Measurements from ENCODE around the gene IL1RL1.

Gene IL1RL1

GRCh38 chr2:102310964-102311640 is at the start of gene IL1RL1:
Gene IL1RL1 (plus strand): TSS chr2:102311563. CDS start chr2:102338265, 26,702 bp downstream.
- DNase-seq, result peak; percentile 51

DNA sequence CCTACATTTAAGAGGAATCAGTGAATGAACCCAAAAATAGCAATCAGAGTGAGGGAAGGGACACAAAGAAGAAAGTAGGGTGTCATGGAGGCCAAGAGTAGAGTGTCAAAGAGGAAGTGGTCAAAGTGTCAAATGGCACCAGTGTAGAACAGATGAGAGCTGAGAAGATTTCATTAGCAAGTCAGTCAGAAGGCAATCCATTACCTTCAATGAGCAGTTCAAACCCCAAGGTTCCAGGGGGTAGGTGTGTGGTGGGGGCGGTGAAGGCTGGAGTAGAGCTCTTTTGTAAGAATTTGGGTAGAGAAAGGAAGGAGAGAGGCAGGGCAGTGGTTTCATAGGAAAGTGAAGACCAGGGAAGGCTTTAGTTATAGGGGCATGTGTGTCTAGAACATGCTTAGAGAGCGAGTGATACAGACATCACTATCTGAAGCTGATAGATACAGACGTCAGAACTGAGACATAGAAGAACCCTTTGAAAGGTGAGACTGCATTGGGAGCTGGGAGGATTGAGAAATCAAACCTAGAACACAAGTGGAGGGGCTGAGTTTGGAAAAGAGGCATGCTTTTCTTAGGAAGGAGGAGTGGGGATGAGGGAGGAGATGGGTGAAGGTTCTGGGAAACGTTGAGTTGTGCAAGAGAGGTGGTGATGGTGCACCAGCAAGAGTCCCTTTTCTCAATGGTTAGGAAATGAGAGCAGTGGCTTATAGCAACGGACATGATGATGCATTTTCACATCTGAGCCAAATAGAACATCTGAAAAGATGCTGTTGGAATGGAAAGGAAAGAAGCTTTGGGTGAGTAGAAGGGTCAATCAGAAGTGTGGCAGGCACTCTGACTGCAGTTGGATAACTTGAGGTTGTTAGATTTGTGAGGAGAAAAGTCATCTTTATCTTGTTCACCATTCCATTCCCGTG is 48.9 kb upstream of the IL1RL1 start:
- DNase-seq, result peak; percentile 70

- no peak for DNase-seq
Measured at GRCh38 chr2:102264952-102265351, 46.4 kb upstream of the IL1RL1 start.

DNA sequence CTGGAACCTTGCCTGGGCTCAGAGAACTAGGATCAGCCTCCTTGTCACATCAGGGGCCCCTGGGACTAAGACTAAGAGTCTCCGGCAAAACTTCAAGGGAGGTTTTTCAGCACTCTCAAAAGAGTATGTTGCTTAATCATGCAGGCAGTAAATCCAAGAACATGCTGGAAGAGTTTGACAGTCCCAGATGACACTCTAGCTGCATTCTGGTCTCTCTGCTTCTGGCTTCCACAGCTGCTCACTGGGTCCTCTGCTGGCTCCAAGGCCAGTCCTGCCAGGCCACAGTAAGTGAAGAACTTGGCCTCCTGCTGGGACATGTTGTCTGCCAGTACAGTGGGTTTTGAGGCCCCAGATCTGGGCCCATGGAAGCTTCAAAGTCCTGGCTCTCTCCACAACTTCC is 45.2 kb upstream of the IL1RL1 start:
- DNase-seq, result peak; percentile 64

DNA sequence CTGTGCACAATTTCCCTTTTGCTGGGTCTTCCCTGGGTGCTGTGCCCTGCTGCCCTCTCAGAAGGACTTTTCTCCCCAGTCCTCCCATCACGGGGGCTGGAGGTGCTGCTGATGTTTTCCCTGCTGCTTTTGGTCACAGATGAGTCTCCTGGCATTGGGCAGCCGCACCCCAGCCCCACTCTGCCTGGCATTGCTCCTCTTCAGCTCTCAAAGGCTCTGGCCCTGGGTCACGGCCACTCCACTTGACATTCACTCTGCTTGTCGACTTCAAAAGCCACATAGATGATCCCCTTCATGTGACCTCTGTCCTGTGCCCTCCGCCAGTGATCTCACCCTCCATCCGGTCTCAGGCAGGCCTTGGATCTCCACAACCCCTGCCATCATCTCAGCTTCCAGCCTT is 43.6 kb upstream of the IL1RL1 start:
- no peak for DNase-seq

- peak; percentile 18 for DNase-seq
Measured at GRCh38 chr2:102268510-102269199, 42.7 kb upstream of the IL1RL1 start.

DNA sequence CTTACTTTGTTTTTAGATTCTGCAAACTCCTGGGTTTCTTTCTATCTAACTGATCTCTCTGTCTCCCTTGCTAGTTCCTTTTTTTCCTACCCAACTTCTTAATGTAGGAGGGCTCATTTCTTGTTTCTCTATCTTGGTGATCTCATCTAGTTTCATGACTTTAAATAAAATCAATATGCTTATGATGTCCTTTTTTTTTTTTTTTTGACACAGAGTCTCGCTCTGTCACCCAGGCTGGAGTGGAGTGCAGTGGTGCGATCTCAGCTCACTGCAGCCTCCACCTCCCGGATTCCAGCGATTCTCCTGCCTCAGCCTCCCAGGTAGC is 42.2 kb upstream of the IL1RL1 start:
- peak; percentile 81 for DNase-seq

GRCh38 chr2:102271844-102272243 is 39.5 kb upstream of the IL1RL1 start:
- DNase-seq, result no peak

GRCh38 chr2:102273619-102274211 is 37.6 kb upstream of the IL1RL1 start:
- no peak for DNase-seq

- no peak for DNase-seq
Measured at GRCh38 chr2:102276549-102277201, 34.7 kb upstream of the IL1RL1 start.

- no peak for DNase-seq
Measured at GRCh38 chr2:102277202-102277700, 34.1 kb upstream of the IL1RL1 start.

GRCh38 chr2:102278720-102279390 is 32.5 kb upstream of the IL1RL1 start:
- DNase-seq, result peak; percentile 67

DNA sequence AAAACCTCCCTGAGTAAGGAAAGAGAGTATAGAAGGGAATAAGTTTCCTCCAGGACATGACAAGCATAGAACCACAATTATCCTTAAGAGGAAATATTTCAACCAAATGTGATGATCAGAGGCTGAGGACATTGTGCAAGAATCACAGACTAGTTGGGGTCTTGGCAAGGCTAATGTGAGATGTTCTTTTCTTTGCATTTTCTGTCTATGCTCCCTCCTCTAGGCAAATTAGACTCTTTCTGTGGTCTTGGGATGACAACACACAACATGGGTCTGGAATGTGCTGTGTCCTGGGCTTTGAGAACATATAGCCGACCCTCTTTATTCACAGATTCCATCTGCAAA is 32.0 kb upstream of the IL1RL1 start:
- no peak for DNase-seq

GRCh38 chr2:102282678-102283091 is 28.7 kb upstream of the IL1RL1 start:
- DNase-seq, result peak; percentile 78

- DNase-seq, result peak; percentile 80
Measured at GRCh38 chr2:102283996-102284395, 27.4 kb upstream of the IL1RL1 start.

- no peak for DNase-seq
Measured at GRCh38 chr2:102284611-102285010, 26.8 kb upstream of the IL1RL1 start.

DNA sequence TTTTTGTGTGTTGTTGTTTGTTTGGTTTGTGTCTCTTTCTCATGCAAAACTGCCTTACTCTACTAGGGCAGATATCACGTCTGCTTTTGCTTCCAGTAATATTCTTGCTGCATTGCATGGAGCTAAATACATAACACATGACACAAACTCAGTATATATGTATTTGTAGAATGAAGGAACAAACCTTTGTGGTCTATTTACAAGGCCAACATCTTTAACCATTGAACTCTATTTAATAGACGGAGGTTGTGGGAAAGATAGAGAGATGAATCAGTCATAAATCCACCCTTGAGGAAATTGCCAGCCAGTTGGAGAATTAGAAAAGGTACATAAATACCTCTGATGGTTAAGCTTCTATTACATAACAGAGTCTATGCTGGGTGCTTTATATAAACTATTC is 26.0 kb upstream of the IL1RL1 start:
- no peak for DNase-seq

- DNase-seq, result no peak
Measured at GRCh38 chr2:102286041-102286440, 25.3 kb upstream of the IL1RL1 start.

DNA sequence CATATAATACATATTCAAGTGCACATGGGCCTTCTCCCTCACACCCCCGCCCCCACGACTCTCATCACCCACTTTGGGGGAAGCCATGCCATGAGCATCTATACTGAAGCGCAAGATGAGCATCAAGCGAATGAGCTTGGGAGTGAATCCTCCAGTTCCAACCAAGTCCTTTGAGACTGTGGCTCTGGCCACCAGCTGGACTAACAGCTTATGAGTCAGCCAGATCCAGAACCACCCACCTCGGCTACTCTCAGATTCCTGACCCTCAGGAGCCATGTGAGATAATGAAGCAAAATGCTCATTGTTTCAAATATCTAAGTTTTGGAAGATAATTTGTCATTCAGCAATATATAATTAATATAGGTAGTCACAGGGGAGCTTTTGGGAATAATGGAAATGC is 22.2 kb upstream of the IL1RL1 start:
- DNase-seq, result no peak

DNA sequence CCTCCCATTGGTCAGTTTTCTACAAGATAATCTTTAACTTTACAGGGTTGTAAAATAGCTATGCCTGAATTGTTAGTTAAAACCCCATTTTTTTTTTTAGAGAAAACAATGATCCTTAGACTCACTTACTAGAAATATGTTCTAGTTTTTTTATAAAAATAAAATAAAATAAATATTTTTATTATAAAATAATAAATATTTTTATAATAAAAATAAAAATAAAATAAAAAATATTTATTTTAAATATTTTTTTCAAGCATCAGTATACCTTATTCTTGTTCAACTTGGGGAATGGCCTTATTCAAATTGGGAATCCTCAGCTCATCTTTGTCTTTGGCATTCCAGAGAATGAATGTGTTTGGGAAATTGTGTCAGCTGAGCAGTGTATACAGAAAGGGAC is 20.8 kb upstream of the IL1RL1 start:
- DNase-seq, result no peak

GRCh38 chr2:102291319-102292075 is 19.9 kb upstream of the IL1RL1 start:
- DNase-seq, result peak; percentile 84

Measured in MV-4-11 (cell line).